CD1c-positive myeloid dendritic cell (primary cell): ENCODE measurements around the gene ZSCAN31.
"Not testable (repeated sequence)": the region's sequence is repeated elsewhere in the genome, so short reads cannot be mapped to it uniquely, and the experiment has no call there.

Source experiments
- DNase-seq: peaks from one replicate; pipeline ENCODE4 v3.0.0-alpha.2; 2016; ENCODE audit errors: extremely low spot score

Gene ZSCAN31

DNA sequence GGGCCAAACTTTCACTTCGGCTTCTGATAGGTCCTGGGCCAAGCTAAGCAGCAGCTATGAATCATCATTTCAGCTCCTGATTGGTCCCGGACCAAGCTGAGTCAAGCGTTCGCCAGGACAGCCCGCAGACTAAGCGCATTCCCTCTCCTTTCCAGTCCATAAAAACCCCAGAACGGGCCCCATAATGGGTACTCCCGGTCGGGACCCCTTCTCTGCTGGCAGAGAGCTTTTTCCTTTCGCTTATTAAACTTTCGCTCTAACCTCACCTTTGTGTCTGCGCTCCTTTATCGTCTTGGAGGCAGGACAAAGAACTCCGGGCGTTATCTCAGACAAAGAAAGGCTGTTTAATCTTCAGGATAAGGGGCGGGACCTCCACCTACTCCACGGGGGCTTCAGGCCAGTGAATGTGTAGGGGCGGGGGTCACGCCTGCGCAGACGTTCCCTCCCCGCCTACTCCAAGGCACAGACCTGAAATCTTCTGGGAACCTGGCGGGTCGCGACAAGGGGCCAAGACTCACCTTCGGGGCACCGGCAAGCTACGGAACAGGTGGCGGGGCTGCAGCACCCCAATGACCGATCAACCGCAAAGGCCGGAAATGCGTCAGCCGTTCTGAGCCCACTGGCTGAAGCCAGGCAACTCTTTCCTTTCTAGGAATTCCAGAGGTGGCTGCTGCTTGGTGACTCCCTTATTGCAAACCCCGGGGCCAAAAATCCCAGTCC is at the start of gene ZSCAN31:
ZSCAN31 (minus strand) TSS at position 585 of the 720 bp plus-strand sequence. CDS start 6,465 bp downstream, outside the sequence.
- DNase-seq = peak; percentile 98

DNA sequence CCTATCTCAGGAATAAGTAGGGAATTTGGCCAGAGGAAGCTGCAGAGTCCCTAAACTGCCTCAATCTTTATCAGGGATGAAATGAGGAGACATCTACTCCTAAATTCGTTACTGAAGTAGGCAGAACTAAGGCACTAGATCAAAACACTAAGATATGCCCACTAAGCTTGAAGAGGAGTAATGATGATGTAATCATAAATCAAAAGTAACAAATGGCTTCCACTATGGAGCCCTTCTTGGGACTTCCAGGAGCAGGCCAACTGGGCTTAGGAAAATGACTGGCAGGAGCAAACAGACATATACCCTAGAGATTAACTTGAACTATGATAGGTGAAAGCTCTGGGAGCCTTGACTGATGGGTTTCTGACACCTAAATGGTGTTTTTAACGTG is 48.2 kb upstream of the ZSCAN31 start:
- DNase-seq = no peak

DNA sequence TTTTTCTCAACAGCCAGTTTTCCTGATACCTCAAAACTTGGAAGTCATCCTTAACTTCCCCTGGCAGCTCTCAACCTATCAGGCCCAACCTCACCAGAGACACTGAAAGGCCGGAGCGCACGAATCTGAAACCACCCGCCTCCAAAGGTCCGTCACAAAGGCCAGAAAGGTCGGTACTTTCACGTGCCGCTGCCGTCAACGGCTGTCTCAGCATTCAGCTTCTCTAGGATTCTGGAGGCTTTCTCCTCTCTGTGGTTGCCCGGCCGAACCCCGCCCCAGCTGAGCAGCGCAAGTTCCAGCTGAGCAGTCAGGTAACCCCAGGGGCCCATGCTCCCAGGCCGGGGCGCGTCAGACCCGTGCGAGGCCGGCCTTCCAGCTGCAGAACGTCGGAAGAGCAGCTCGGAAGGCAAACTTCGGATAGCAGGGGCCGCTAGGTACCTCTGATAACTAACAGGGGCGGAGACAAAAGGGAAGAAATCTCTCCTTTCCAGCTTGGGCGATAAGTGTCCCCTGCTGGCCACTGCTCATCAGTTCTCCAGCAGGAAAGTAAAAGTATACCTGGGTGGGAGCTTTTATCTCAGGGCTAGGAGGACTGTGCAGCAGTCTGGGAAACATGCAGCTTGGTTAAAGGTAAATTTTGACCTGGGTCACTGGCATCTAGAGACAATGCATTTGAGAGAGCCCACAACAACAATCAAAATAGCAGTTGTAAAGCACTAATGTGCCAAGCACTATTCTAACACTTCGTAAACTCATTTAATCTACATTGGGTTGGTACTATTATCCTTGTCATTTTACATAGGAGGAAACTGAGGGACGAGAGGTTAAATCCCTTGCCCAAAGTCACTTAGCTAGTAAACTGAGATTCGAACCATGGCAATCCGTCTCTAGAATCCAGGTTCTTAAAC is 47.5 kb upstream of the ZSCAN31 start:
- peak; percentile 92 for DNase-seq

DNA sequence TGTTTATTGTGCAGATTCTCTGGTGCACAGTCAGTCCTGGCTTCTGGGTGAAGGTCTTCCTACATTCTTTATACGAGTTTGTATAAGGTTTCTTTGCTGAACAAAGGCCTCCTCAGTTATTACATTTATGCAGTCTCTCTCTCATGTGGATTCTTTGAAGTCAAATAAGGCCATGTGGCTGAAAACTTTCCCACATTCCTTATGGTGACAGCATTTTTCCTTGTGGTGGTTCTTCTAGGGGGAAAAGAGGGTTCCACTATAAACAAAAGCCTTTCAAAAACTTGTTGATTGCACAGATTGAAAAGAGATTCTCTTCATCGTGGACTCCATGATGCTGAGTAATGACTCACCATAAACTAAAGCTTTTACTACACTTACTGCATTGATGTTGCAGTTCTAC is 44.4 kb upstream of the ZSCAN31 start:
- DNase-seq = no peak

DNA sequence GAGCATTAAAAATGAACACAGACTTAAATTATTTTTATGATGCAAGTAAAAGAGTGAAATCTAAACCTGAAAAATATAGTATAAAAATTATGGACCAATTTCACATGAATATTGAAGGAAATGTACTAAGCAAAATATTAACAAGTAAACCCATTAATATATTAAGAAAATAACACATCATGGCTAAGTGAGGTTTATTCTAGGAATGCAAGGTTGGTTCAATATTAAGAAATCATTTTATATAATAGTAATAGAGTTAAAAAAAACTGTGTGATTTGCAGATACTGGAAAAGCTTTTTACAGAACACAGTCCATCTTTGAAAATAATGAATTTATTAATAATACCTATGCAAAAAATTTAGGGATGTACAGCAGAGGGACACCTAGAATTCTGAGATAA is 42.7 kb upstream of the ZSCAN31 start:
- no peak for DNase-seq

DNA sequence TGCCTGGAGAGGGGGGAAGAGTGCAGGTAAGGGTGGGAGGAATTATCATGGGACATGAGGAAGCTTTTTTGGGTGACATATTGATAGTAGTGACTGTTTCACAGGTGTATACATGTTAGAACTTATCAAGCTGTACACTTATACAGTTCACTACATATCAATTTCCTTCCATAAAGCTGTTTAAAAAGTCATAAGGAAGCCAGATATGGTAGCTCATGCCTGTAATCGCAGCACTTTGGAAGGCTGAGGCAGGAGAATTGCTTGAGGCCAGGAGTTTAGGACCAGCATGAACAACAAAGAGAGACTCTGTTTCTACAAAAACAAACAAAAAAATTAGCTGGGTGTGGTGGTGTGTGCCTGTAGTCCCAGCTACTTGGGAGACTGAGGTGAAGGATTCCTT is 41.9 kb upstream of the ZSCAN31 start:
- no peak for DNase-seq

DNA sequence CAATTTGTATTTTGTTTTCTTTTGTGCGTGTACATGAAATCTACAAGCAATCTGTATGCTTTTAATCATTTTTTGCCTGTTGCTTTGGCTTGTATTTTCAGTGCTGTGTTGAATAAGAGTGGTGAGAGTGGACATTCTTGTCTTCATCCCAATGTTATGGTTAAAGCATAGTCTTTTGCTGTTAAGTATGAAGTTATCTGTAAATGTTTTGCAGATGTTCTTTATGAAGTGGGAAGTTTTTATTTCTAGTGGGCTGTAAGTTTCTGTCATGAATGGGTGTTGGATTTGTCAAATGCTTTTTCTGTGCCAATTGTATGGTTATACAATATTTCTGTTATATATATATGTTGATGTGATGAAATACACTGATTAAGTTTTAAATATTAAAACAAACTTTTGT is 38.0 kb upstream of the ZSCAN31 start:
- no peak for DNase-seq

DNA sequence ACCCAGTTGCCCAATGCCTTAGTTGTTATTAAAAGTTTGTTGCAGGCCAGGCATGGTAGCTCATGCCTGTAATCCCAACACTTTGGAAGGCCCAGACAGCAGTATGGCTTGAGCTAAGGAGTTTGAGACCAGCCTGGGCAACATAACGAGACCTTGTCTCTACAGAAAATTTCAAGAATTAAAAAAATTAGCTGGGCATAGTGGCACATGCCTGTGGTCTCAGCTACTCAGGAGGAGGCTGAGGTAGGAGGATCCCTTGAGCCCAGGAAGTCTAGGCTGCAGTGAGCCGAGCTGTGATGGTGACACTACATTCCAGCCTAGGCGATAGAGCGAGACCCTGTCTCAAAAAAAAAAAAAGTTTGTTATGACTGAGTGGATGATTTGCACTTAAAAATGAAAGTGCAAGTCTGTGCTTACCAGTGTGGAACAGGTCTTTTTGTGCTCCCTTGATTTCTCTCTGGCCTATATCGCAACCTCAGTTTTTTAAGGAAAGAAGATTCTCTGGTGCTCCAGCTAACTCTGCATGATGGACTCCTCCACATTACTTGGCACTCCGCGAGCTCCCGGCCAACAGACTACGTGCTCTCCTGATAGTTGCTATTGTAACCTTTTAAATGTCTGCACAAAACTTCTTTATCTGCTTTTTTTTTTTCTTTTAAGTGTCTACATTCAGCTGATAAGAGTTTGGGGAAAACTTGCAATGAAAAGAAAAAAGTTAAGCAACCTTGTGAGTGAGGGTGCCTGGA is 35.9 kb upstream of the ZSCAN31 start:
- DNase-seq = no peak

DNA sequence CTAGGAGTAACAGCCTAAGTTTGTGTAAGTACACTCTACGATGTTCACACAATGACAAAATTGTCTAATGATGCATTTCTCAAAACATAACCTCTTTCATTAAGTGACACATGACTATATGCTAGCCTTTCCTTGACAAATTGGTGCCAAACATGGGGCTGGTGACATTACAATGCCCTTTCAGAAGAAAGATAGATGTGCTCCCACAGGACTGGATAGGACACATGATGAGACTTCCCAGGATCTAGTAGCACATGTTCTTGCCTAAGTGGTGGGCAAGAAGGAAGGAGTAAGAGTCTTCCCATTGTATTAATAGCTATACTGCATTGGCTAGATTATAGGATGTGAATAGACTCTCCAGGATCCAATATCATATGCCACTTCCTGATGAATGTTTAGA is 35.3 kb upstream of the ZSCAN31 start:
- no peak for DNase-seq

DNA sequence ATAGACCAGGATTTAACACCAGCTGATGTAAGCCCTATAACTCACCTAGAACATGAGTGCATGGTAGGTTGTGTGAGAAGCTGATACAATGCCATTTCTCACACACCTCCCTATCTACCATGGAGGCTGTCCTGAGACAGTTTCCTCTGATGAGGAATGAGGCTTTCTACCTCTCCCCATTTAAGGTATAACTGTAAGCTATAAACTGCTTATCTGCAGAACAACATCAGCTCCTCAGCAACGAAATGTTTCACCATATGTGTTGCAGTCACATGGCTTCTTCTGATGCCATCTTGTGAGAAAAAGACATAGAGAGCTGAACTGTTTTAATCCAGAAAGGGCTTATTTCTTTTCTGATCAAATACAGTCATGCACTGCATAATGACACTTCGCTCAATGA is 34.5 kb upstream of the ZSCAN31 start:
- no peak for DNase-seq

DNA sequence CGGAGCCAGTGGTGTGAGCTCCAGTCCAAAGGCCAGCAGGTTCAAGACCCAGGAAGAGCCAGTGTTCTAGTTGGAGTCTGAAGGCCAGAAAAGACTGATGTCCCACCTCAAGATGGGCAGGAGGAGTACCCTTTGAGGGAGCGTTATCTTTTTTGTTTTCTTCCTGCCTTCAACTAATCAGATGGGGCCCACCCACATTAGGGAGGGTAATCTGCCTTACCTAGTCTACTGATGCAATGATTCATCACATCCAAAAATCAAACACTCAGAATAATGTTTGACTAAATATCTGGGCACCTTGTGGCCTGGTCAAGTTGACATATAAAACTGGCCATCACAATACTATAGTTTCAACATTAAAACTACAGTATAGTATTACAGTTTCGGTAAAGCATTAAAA is 33.5 kb upstream of the ZSCAN31 start:
- DNase-seq = no peak

DNA sequence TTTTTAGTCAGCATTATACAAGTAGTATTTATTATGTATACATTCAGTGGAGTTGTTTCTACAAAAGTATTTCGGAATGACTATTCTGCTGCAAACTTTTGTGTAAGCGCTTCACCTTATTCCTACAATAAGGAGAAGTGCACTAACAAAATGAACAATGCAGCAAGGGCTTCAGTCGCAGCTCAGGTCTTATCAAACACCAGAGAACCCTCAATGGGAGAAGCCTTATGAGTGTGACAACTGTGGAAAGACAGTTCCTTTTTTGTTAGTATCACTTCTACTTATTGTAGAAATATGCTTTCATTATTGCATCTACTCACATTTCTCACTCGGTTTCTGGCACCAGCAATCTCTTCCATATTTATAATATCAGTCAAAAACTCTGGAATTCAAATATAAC is 32.6 kb upstream of the ZSCAN31 start:
- peak; percentile 77 for DNase-seq

DNA sequence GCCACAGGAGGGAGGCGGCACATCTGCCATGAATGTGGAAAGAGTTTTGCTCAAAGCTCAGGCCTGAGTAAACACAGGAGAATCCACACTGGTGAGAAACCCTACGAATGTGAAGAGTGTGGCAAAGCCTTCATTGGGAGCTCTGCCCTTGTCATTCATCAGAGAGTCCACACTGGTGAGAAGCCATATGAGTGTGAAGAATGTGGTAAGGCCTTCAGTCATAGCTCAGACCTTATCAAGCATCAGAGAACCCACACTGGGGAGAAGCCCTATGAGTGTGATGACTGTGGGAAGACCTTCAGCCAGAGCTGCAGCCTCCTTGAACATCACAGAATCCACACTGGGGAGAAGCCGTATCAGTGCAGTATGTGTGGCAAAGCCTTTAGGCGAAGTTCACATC is 29.6 kb upstream of the ZSCAN31 start:
- not testable (repeated sequence) for DNase-seq

DNA sequence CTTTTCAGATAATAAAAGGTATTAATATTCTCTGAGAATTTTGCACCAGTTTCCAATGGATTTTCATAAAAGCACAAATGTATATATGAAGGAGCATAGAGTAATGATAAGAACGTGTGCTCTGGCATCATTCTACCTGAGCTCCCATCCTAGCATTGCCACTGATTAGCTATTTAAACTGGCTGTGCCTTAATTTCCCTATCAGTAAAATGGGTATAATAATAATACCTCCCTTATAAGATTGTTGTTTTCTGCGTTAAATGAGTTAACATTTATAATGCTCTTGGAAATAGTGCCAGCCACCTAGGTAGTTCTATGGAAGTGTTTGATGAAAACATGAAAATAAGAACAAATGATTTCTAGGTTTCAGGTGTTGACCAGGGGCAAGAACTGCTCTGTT is 25.0 kb upstream of the ZSCAN31 start:
- no peak for DNase-seq

DNA sequence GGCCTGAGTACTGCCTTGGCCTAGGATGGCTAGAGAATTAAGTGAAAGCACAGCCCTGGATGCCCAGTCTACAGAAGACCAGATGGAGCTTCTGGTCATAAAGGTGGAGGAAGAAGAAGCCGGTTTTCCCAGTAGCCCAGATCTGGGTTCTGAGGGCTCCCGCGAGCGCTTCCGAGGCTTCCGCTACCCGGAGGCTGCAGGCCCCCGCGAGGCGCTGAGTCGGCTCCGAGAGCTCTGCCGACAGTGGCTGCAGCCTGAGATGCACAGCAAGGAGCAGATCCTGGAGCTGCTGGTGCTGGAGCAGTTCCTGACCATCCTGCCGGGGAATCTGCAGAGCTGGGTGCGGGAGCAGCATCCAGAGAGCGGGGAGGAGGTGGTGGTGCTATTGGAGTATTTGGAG is 23.6 kb upstream of the ZSCAN31 start:
- DNase-seq = not testable (repeated sequence)

DNA sequence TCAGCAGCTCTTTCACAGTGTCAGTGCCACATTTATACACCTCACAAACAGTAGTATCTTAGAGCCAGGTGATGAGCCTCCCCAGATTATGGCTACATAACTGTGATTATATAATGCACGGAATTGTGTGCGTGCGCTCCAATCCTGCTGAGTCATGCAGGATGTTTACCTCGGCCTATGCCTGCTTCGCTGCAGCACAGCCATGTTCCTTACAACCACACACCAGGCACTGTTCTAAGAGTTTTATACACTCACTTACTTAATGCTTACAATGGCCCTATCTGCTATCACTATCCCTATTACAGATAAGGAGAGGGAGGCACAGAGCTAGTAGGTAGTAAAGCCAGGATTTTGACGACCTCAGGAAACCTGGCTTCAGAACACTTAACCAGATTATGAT is 21.1 kb upstream of the ZSCAN31 start:
- no peak for DNase-seq

DNA sequence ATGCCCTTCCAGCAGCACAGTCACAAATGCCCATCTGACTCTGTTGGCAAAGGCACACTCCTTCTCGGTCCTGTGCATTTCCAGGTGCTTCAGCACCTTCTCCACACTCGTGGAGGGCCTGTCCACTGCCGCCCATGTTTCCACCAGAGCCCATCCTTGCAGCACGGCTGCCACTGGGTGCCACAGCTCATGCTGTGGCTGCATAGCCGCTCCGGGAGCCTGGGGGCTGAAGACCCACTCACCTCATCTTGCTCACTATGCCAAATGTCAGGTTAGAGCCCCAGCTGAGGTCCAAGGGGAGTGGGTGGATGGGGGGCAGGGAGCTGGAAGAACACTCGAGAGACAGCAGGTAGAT is 20.7 kb upstream of the ZSCAN31 start:
- DNase-seq = no peak

DNA sequence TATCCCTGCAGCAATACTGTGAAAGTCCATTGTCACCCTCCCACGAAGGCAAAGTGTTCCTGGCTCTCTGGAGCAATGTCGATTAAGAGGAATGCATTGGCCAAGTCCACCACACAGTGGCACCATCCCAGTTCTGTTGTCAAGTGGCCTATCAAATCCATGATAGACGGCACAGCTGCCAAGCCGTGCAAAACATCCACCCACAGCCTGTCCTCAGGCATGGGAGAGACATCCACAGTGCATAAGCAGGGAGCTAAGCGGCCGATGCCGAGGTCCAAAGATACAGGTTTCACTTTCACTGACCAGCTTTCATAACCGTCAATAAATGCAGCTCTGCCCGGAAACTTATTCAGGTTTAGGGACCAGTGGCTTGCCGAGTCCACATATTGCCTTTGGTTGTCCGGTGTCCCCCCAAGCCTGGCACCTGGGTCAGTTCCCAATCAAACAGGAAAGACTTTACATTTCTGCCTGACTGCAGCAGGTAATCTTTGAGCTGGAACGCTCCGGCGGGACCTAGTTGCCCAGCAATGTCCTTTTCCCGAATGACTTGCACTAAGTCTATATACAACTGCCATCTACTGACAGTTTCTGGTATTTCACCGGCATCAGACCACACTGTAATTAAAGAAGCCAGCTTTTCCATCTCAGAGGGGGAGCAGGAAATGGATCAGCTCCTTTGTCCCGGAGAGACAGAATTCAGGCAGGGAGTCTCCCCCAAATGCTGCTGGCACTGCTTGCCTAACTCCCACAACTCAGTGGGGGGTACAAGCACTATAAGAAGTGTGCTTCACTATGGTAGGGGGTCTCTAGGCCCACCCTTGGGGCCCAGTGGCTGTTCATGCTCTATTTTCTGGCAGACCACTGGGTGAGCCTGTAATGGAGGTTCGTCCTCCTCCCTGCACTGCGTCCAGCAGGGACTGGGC is 20.1 kb upstream of the ZSCAN31 start:
- DNase-seq = peak; percentile 80

DNA sequence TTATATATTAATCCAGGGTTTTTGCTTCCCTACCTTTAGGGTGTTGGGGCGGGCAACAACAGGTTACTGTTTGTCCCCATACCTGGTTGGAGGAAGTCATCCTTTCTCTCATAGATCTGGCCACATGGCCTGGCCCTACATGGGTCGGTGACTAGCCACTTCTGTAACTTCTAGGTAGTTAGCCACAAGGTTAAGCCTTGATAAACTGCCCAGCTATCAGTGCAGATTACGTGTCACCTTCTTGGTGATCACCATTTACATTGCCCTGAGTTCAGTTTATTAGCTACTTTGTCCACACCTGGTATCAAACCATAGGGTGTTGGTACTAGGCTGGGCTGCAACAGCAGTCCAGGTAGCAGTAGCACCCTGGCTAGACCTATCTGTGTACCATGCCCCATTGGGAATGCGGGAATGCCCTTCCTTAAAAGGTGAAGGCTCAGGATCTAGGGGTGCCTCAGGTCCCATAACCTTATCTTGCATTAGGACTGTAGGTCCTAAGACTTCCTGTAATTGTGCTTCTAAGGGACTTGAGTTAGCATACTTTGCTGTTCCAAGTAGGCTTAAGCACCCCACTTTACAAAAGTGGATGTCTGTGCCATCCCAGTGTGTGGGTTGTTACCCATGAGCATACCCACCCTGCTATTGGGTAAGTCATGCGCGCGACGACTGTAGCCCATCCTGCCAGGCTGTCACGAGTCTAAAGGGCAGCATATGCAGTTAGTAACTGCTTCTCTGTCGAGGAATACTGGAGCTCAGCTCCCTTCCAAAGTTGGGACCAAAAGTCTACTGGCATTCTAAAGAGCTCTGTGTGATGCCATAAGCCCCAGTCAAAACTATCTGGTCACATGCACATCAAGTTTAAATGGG is 19.0 kb upstream of the ZSCAN31 start:
- no peak for DNase-seq

DNA sequence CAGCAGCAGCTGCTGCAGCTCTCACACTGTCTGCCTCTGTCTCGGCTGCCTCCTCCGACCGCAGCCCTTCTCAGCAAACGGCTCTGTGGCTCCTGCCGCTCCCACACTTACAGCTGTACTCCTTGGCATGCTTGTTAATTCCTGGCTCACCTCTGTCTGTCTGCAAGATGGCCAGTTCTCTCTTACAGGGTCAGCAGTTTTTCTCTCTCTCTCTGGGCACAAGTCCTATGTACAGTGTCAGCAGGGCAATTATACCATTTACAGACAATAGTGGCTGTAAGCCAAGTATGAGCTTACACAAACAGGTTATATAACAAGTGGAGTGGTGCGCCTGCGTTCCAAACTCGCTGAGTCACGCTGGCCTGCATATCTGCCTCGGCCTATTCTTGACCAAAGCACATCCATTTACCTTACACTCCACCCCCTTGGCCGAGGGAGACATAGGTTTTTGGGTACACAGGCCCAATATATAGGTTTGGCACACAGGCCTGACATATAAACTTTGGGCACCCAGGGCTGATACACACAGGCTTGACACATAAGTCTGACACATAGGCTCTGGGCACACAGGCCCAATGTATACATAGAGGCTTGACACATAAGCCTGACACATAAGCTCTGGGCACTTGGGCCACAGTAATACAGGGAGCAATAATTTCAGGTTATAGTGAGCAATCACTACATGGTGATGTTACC is 18.2 kb upstream of the ZSCAN31 start:
- DNase-seq = no peak
